22Rv1 (cell line): ENCODE results near the gene PNPLA3.

Source experiments
- CTCF ChIP-seq: fragments of 450-650 bp; IDR thresholded peaks from 2 replicates; pipeline ENCODE4 v1.5.1; 2017; ENCODE audit warnings: mild to moderate bottlenecking
- ZFX ChIP-seq: fragments of 450-650 bp; IDR thresholded peaks from 2 replicates; pipeline ENCODE4 v1.6.1; 2017; ENCODE audit warnings: antibody characterized with exemption, borderline replicate concordance

- no peak for TF ChIP-seq CTCF
- TF ChIP-seq ZFX: no peak
Measured at GRCh38 chr22:43900206-43900605, 23.4 kb upstream of the PNPLA3 start.
